SK-N-SH (cell line): Measurements from ENCODE around the gene ZNF358.

Experiments used
- CTCF ChIP-seq: fragments of 200-600 bp; sonication (generic); IDR thresholded peaks from 2 replicates; pipeline ENCODE4 v1.6.1; 2017; ENCODE audit warnings: antibody characterized with exemption, mild to moderate bottlenecking, moderate library complexity
- EP300 ChIP-seq, 2 experiments: IDR thresholded peaks; 2 replicates each; pipeline versions ENCODE4 v1.4.0 to v1.6.1; 2012; ENCODE audit warnings: borderline replicate concordance in 1 of 2, low read depth in 1 of 2, low read length in 1 of 2
- REST ChIP-seq: IDR thresholded peaks from 2 replicates; pipeline ENCODE4 v1.6.1; 2012; ENCODE audit warnings: mild to moderate bottlenecking, low read depth, low read length, moderate library complexity
- RFX5 ChIP-seq: IDR thresholded peaks from 2 replicates; pipeline ENCODE4 v1.6.1; 2012; ENCODE audit warnings: mild to moderate bottlenecking, improper control_type of control experiment, low read length
- RXRA ChIP-seq: IDR thresholded peaks from 2 replicates; pipeline ENCODE4 v1.4.0; 2012; ENCODE audit warnings: low read depth, mild to moderate bottlenecking, borderline replicate concordance
- SMC3 ChIP-seq: IDR thresholded peaks from 2 replicates; pipeline ENCODE4 v1.6.1; 2012; ENCODE audit warnings: low read depth, low read length, improper control_type of control experiment
- TAF1 ChIP-seq: IDR thresholded peaks from 2 replicates; pipeline ENCODE4 v1.6.1; 2012; ENCODE audit warnings: low read depth, mild to moderate bottlenecking, low read length, moderate library complexity, borderline replicate concordance

- no peak for TF ChIP-seq RXRA
- no peak for TF ChIP-seq RFX5
- TF ChIP-seq CTCF = no peak
- no peak for TF ChIP-seq EP300 (IDR thresholded peaks at IDR 0.05; ENCODE audit: borderline replicate concordance in 1 of 2, low read depth in 1 of 2, low read length in 1 of 2)
- no peak for TF ChIP-seq REST
- TF ChIP-seq SMC3 = no peak; the same call in 1 of the 2 replicates
- TF ChIP-seq TAF1 = no peak
Measured at GRCh38 chr19:7482584-7483439, 33.1 kb upstream of the ZNF358 start.
